Measurements from ENCODE around the gene TBCK.

DNA sequence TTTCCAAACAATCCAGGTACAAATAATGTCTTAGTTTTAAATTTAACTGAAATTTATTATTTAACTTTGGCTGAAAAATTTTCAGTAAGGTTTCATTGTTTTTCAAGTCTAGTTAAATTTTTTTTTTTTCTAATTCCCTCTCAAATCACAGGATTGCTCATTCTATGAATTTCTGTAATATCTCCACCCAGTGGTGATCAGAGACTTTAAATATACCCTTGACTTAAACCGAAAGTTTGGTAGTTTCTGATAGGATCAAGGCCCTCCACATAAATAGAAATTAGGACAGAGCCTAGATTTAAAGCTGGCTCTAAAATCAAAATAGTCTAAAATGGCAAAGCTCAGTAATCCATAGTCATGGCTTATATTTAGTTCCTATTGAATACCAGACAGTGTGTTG is 175.4 kb downstream of the TBCK start:
- TF ChIP-seq GATA2 (IDR thresholded peaks at IDR 0.05; ENCODE audit: low read depth, low read length) (no peak), GATA3 (IDR thresholded peaks at IDR 0.05; ENCODE audit: low read depth, low read length) (no peak)

Data from SH-SY5Y (cell line).